Measurements from ENCODE around the gene ADGRL2.

The ADGRL2 gene

GRCh38 chr1:81800695-81801650 is at the start of gene ADGRL2:
Gene ADGRL2 (plus strand): TSS chr1:81800934. CDS start chr1:81836985, 36,051 bp downstream.
- peak within 1 kb of the TSS; percentile 77 for H3K4me3 ChIP-seq (ENCODE audit: low read depth, low read length)
- in situ Hi-C loops (cut with HindIII; ENCODE audit: low pct_ligation_motif_present, low sequenced_read_pairs): no loop called here
- no peaks in the 10 kb centered on the region for H3K27me3 ChIP-seq (replicated peaks)
- no peaks in the 10 kb centered on the region for H3K36me3 ChIP-seq (replicated peaks)
- peak within 1 kb of the TSS; percentile 76 for H3K27ac ChIP-seq
- TF ChIP-seq CTCF (IDR thresholded peaks at IDR 0.05; ENCODE audit: low read depth, low read length, missing control alignments): no peak
- peak; percentile 85 for DNase-seq

- Histone ChIP-seq H3K4me3 (ENCODE audit: low read depth, low read length) (no peak overlapping the region), H3K27me3 (replicated peaks) (no peaks in the 10 kb centered on the region), H3K36me3 (replicated peaks) (no peaks in the 10 kb centered on the region), H3K27ac (no peak overlapping the region)
- no peak for DNase-seq
- no peak for TF ChIP-seq CTCF (IDR thresholded peaks at IDR 0.05; ENCODE audit: low read depth, low read length, missing control alignments)
- in situ Hi-C loops (cut with HindIII; ENCODE audit: low pct_ligation_motif_present, low sequenced_read_pairs): no loop called here
These were observed 47.9 kb upstream of the ADGRL2 start for GRCh38 chr1:81752840-81753239.

GRCh38 chr1:81754424-81754823 is 46.3 kb upstream of the ADGRL2 start:
- Histone ChIP-seq H3K36me3 (replicated peaks) (no peaks in the 10 kb centered on the region), H3K27ac (no peak overlapping the region), H3K27me3 (replicated peaks) (no peaks in the 10 kb centered on the region), H3K4me3 (ENCODE audit: low read depth, low read length) (no peak overlapping the region)
- DNase-seq: no peak
- no peak for TF ChIP-seq CTCF (IDR thresholded peaks at IDR 0.05; ENCODE audit: low read depth, low read length, missing control alignments)
- in situ Hi-C loops (cut with HindIII; ENCODE audit: low pct_ligation_motif_present, low sequenced_read_pairs): no loop called here

- in situ Hi-C loops (cut with HindIII; ENCODE audit: low pct_ligation_motif_present, low sequenced_read_pairs): no loop called here
- Histone ChIP-seq H3K27me3 (replicated peaks) (no peaks in the 10 kb centered on the region), H3K27ac (no peak overlapping the region), H3K4me3 (ENCODE audit: low read depth, low read length) (no peak overlapping the region), H3K36me3 (replicated peaks) (no peaks in the 10 kb centered on the region)
- DNase-seq: peak; percentile 9
- no peak for TF ChIP-seq CTCF (IDR thresholded peaks at IDR 0.05; ENCODE audit: low read depth, low read length, missing control alignments)
These were observed 43.9 kb upstream of the ADGRL2 start for GRCh38 chr1:81756872-81757271.

GRCh38 chr1:81757398-81758020 is 43.2 kb upstream of the ADGRL2 start:
- in situ Hi-C loops (cut with HindIII; ENCODE audit: low pct_ligation_motif_present, low sequenced_read_pairs): no loop called here
- Histone ChIP-seq H3K36me3 (replicated peaks) (no peaks in the 10 kb centered on the region), H3K4me3 (ENCODE audit: low read depth, low read length) (no peak overlapping the region), H3K27me3 (replicated peaks) (no peaks in the 10 kb centered on the region), H3K27ac (no peak overlapping the region)
- TF ChIP-seq CTCF (IDR thresholded peaks at IDR 0.05; ENCODE audit: low read depth, low read length, missing control alignments): no peak
- no peak for DNase-seq

All from brain microvascular endothelial cell (primary cell).